Lower lobe of right lung (tissue), 2 donors: Measurements from ENCODE around the gene EFHC2. TPM values are rescaled to one million over a fixed set of nuclear protein-coding genes. Genes with fewer than 3 reads are reported as not detected.

Experiments used
- ATAC-seq, 2 donors: fragments of 200-7000 bp; cut with Tn5 transposase; one replicate each; pipeline ENCODE4 v1.9.1; 2020 to 2022; ENCODE audit warnings: mild to moderate bottlenecking in 2 of 2, moderate library complexity in 2 of 2
- DNase-seq: peaks from one replicate; pipeline ENCODE4 v3.0.0-alpha.2; 2020
- H3K27ac ChIP-seq: fragments of 200-600 bp; one replicate; pipeline ENCODE4 v1.8.0; 2022
- H3K27me3 ChIP-seq: fragments of 200-600 bp; one replicate; pipeline ENCODE4 v1.8.0; 2022; ENCODE audit warnings: low read depth
- H3K36me3 ChIP-seq: fragments of 200-600 bp; one replicate; pipeline ENCODE4 v1.8.0; 2022; ENCODE audit warnings: mild to moderate bottlenecking
- H3K4me1 ChIP-seq: fragments of 200-600 bp; one replicate; pipeline ENCODE4 v1.8.0; 2022
- H3K4me3 ChIP-seq: fragments of 200-600 bp; one replicate; pipeline ENCODE4 v1.8.0; 2022; ENCODE audit warnings: mild to moderate bottlenecking
- H3K9me3 ChIP-seq: fragments of 200-600 bp; one replicate; pipeline ENCODE4 v1.8.0; 2022
- CTCF ChIP-seq: fragments of 200-600 bp; IDR thresholded peaks from one replicate; pipeline ENCODE4 v1.8.0; 2022; ENCODE audit warnings: antibody characterized with exemption, mild to moderate bottlenecking
- intact Hi-C: fragments of 100-400 bp; cut with DNase I; formaldehyde crosslinking; loops from one replicate; pipeline ENCODE4 v1.11.0; 2022
- total RNA-seq: library from RNA; stranded (reverse); fragmentation: NEBNext Ultra II Directional; extraction: Animal tissue kit (Norgen Biotek cat#: 25700); gene quantifications from one replicate; pipeline ENCODE4 v1.2.1, GENCODE V29; 2021
- donor health status: DM: no; HTN: yes; CAD: no; lungs with severe emphysema.

The EFHC2 gene
- total RNA-seq, 1 donor from 2014 or later = 2.5 TPM

GRCh38 chrX:44310227-44310626 is 33.2 kb downstream of the EFHC2 start:
- Histone ChIP-seq H3K4me1 (no peaks in the 10 kb centered on the region), H3K27ac (no peak overlapping the region), H3K4me3 (no peak overlapping the region), H3K9me3 (no peaks in the 10 kb centered on the region), H3K36me3 (no peaks in the 10 kb centered on the region), H3K27me3 (no peaks in the 10 kb centered on the region)
- no peak for TF ChIP-seq CTCF
- intact Hi-C loops = no loop called here
- no peak for DNase-seq
- no peak for ATAC-seq

- DNase-seq (no peak), ATAC-seq (no peak)
- no peaks in the 10 kb centered on the region for H3K4me1 ChIP-seq
- H3K27ac ChIP-seq = no peak overlapping the region
- H3K9me3 ChIP-seq = no peaks in the 10 kb centered on the region
- no peaks in the 10 kb centered on the region for H3K27me3 ChIP-seq
- H3K36me3 ChIP-seq = no peaks in the 10 kb centered on the region
- no peak for TF ChIP-seq CTCF
- H3K4me3 ChIP-seq = no peak overlapping the region
- intact Hi-C loops = no loop called here
These were observed 34.6 kb downstream of the EFHC2 start for GRCh38 chrX:44308869-44309268.

- no peak overlapping the region for H3K4me3 ChIP-seq
- H3K9me3 ChIP-seq = no peaks in the 10 kb centered on the region
- TF ChIP-seq CTCF = no peak
- H3K4me1 ChIP-seq = no peaks in the 10 kb centered on the region
- H3K27me3 ChIP-seq = no peaks in the 10 kb centered on the region
- intact Hi-C loops = no loop called here
- no peaks in the 10 kb centered on the region for H3K36me3 ChIP-seq
- DNase-seq (no peak), ATAC-seq (no peak)
- H3K27ac ChIP-seq = no peak overlapping the region
These were observed 37.1 kb downstream of the EFHC2 start for GRCh38 chrX:44306356-44306755.

GRCh38 chrX:44305921-44306320 is 37.6 kb downstream of the EFHC2 start:
- H3K9me3 ChIP-seq = no peaks in the 10 kb centered on the region
- no peaks in the 10 kb centered on the region for H3K4me1 ChIP-seq
- H3K27me3 ChIP-seq = no peaks in the 10 kb centered on the region
- no peak overlapping the region for H3K27ac ChIP-seq
- TF ChIP-seq CTCF = no peak
- H3K36me3 ChIP-seq = no peaks in the 10 kb centered on the region
- H3K4me3 ChIP-seq = no peak overlapping the region
- no peak for ATAC-seq
- intact Hi-C loops = no loop called here
- DNase-seq = no peak

GRCh38 chrX:44303119-44303518 is 40.4 kb downstream of the EFHC2 start:
- TF ChIP-seq CTCF = no peak
- H3K36me3 ChIP-seq = no peaks in the 10 kb centered on the region
- intact Hi-C loops = no loop called here
- H3K4me3 ChIP-seq = no peak overlapping the region
- H3K9me3 ChIP-seq = no peaks in the 10 kb centered on the region
- no peak overlapping the region for H3K27ac ChIP-seq
- no peaks in the 10 kb centered on the region for H3K4me1 ChIP-seq
- H3K27me3 ChIP-seq = no peaks in the 10 kb centered on the region
- ATAC-seq (no peak), DNase-seq (no peak)

- no peak overlapping the region for H3K27ac ChIP-seq
- no peaks in the 10 kb centered on the region for H3K27me3 ChIP-seq
- no peaks in the 10 kb centered on the region for H3K9me3 ChIP-seq
- no peaks in the 10 kb centered on the region for H3K36me3 ChIP-seq
- no peaks in the 10 kb centered on the region for H3K4me1 ChIP-seq
- no peak for TF ChIP-seq CTCF
- ATAC-seq (no peak), DNase-seq (no peak)
- no peak overlapping the region for H3K4me3 ChIP-seq
- intact Hi-C loops = no loop called here
These were observed 44.3 kb downstream of the EFHC2 start for GRCh38 chrX:44299177-44299576.
